HCT116 (cell line): Measurements from ENCODE around the gene TTC27.

Experiments
- ATF3 ChIP-seq: IDR thresholded peaks from 2 replicates; pipeline ENCODE4 v1.6.1; 2012
- CEBPB ChIP-seq: IDR thresholded peaks from 2 replicates; pipeline ENCODE4 v1.6.1; 2012; ENCODE audit warnings: low read depth
- CTCF ChIP-seq, 3 experiments: fragments of 200-600 bp in 1 of 3; sonication (generic) in 1 of 3; IDR thresholded peaks in 2 of 3; conservative IDR thresholded peaks in 1 of 3; 2 replicates each; pipeline ENCODE4 v1.5.1; 2012 to 2017; ENCODE audit warnings: low read depth in 2 of 3, low read length in 2 of 3, antibody characterized with exemption in 1 of 3, borderline replicate concordance in 1 of 3, control low read depth in 1 of 3, mild to moderate bottlenecking in 1 of 3, mixed read lengths in 1 of 3, mixed run types in 1 of 3, moderate library complexity in 1 of 3; ENCODE audit not compliant: insufficient read depth in 1 of 3
- EZH2phosphoT487 ChIP-seq: fragments of 200-600 bp; IDR thresholded peaks from 2 replicates; pipeline ENCODE4 v1.6.1; 2018; ENCODE audit warnings: antibody characterized with exemption, borderline replicate concordance
- JUND ChIP-seq: IDR thresholded peaks from 2 replicates; pipeline ENCODE4 v1.6.1; 2012
- POLR2A ChIP-seq: IDR thresholded peaks from 2 replicates; pipeline ENCODE4 v1.7.0; 2011; ENCODE audit warnings: borderline replicate concordance; ENCODE audit not compliant: insufficient read depth, insufficient read length; ENCODE audit errors: extremely low read depth
- POLR2AphosphoS5 ChIP-seq: IDR thresholded peaks from 2 replicates; pipeline ENCODE4 v1.6.1; 2011; ENCODE audit warnings: mild to moderate bottlenecking, low read depth, low read length, moderate library complexity
- RAD21 ChIP-seq: IDR thresholded peaks from 2 replicates; pipeline ENCODE4 v1.6.1; 2012; ENCODE audit warnings: low read depth, mild to moderate bottlenecking
- SP1 ChIP-seq: IDR thresholded peaks from 2 replicates; pipeline ENCODE4 v1.6.1; 2012; ENCODE audit warnings: low read depth
- ZBTB33 ChIP-seq: IDR thresholded peaks from 2 replicates; pipeline ENCODE4 v1.6.1; 2011; ENCODE audit warnings: mild to moderate bottlenecking, low read length, moderate library complexity; ENCODE audit not compliant: insufficient replicate concordance; ENCODE audit errors: extremely low read depth
- TF ChIP-seq, protein P1 (sequence below): IDR thresholded peaks from 2 replicates; pipeline ENCODE4 v1.6.1; 2012; ENCODE audit warnings: low read depth

DNA sequence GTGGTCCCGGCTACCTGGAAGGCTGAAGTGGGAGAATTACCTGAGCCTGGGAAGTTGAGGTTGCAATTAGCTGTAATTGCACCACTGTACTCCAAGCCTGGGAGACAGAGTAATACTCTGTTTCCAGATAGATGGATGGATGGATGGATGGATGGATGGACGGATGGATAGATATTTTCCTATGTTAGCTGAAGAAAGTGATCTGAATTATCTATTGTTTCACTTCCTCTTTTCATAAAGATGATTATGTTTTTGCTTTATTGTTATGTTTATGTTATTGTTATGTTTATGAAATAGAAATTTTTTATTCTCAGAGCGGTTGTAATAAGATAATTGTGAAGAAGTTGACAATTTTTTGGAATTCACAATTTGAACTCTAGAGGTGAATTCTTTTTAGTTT, 33.3 kb upstream of the TTC27 start:
- no peak for TF ChIP-seq EZH2phosphoT487
- TF ChIP-seq CTCF (IDR thresholded peaks at IDR 0.05 in 2 of 3, conservative IDR thresholded peaks at IDR 0.05 in 1 of 3; ENCODE audit: borderline replicate concordance in 1 of 3, insufficient read depth in 1 of 3, low read depth in 2 of 3, low read length in 2 of 3) = no peak
- TF ChIP-seq, protein P1, sequence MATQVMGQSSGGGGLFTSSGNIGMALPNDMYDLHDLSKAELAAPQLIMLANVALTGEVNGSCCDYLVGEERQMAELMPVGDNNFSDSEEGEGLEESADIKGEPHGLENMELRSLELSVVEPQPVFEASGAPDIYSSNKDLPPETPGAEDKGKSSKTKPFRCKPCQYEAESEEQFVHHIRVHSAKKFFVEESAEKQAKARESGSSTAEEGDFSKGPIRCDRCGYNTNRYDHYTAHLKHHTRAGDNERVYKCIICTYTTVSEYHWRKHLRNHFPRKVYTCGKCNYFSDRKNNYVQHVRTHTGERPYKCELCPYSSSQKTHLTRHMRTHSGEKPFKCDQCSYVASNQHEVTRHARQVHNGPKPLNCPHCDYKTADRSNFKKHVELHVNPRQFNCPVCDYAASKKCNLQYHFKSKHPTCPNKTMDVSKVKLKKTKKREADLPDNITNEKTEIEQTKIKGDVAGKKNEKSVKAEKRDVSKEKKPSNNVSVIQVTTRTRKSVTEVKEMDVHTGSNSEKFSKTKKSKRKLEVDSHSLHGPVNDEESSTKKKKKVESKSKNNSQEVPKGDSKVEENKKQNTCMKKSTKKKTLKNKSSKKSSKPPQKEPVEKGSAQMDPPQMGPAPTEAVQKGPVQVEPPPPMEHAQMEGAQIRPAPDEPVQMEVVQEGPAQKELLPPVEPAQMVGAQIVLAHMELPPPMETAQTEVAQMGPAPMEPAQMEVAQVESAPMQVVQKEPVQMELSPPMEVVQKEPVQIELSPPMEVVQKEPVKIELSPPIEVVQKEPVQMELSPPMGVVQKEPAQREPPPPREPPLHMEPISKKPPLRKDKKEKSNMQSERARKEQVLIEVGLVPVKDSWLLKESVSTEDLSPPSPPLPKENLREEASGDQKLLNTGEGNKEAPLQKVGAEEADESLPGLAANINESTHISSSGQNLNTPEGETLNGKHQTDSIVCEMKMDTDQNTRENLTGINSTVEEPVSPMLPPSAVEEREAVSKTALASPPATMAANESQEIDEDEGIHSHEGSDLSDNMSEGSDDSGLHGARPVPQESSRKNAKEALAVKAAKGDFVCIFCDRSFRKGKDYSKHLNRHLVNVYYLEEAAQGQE = no peak
- no peak for TF ChIP-seq POLR2A
- no peak for TF ChIP-seq POLR2AphosphoS5
- no peak for TF ChIP-seq SP1
- no peak for TF ChIP-seq RAD21
- no peak for TF ChIP-seq JUND
- no peak for TF ChIP-seq ZBTB33
- no peak for TF ChIP-seq CEBPB
- TF ChIP-seq ATF3 = no peak
